Endothelial cell of umbilical vein (primary cell): ENCODE results near the gene NRP2. TPM values are rescaled to one million over a fixed set of nuclear protein-coding genes. Genes with fewer than 3 reads are reported as not detected.

ENCODE experiments used
- BruUV-seq: library from RNA; stranded (reverse); fragments of 400-500 nt; replicated peaks from 2 replicates; lab custom pipeline; 2021; lab: Mats Ljungman, UMichigan
- CTCF ChIA-PET: fragments of 300-600, 350-600 bp; sonication (Branson Sonifier 250); formaldehyde crosslinking; loops from one replicate; lab custom pipeline; 2021; ENCODE audit warnings: antibody characterized with exemption, inconsistent platforms; lab: Charles Lee
- POLR2A ChIA-PET: fragments of 300-600, 350-600 bp; sonication (Branson Sonifier 250); formaldehyde crosslinking; loops from one replicate; lab custom pipeline; 2021; ENCODE audit warnings: antibody characterized with exemption, inconsistent platforms; lab: Charles Lee
- DNase-seq: peaks from one replicate; pipeline ENCODE4 v3.0.0-alpha.2; 2011; ENCODE audit warnings: low read depth, low spot score
- FAIRE-seq: peaks from 2 replicates; lab custom pipeline; 2011; peaks lifted over from hg19 to GRCh38; lab: Jason Lieb, UNC
- H2AFZ ChIP-seq: 2 replicates; pipeline ENCODE4 v1.6.0; 2012; ENCODE audit warnings: low read depth, low read length, control low read depth, inconsistent platforms
- H3K27ac ChIP-seq: 2 replicates; pipeline ENCODE4 v1.5.1; 2011; ENCODE audit warnings: low read depth, mild to moderate bottlenecking, control low read depth, low read length, moderate library complexity; ENCODE audit not compliant: insufficient read depth
- H3K27me3 ChIP-seq, 2 experiments: 2 replicates each; pipeline versions ENCODE4 v1.6.0 to v1.6.1; 2011; ENCODE audit warnings: low read length in 2 of 2, mixed read lengths in 1 of 2; ENCODE audit not compliant: control insufficient read depth in 2 of 2, insufficient read depth in 2 of 2
- H3K36me3 ChIP-seq, 2 experiments: 2 replicates in 1 of 2; 3 replicates in 1 of 2; pipeline ENCODE4 v1.5.1; 2011; ENCODE audit warnings: low read length in 2 of 2, mild to moderate bottlenecking in 1 of 2, moderate library complexity in 1 of 2; ENCODE audit not compliant: control insufficient read depth in 2 of 2, insufficient read depth in 2 of 2; ENCODE audit errors: extremely low read depth in 1 of 2
- H3K4me1 ChIP-seq: 3 replicates; pipeline ENCODE4 v1.5.1; 2011; ENCODE audit warnings: mild to moderate bottlenecking, low read length; ENCODE audit not compliant: control insufficient read depth, insufficient read depth; ENCODE audit errors: extremely low read depth
- H3K4me2 ChIP-seq: 2 replicates; pipeline ENCODE4 v1.6.1; 2011; ENCODE audit warnings: low read length, control low read depth, mixed read lengths; ENCODE audit not compliant: insufficient read depth
- H3K4me3 ChIP-seq, 3 experiments: fragments of 200-600 bp in 1 of 3; sonication (generic), shearing (Covaris generic) in 1 of 3; replicated peaks in 1 of 3; 2 replicates each; pipeline ENCODE4 v1.5.1; 2011 to 2016; ENCODE audit warnings: control low read depth in 3 of 3, low read length in 3 of 3, mild to moderate bottlenecking in 2 of 3, inconsistent platforms in 1 of 3, low read depth in 1 of 3, moderate library complexity in 1 of 3; ENCODE audit not compliant: insufficient read depth in 1 of 3
- H3K79me2 ChIP-seq: 2 replicates; pipeline ENCODE4 v1.6.0; 2012; ENCODE audit warnings: low read length, inconsistent platforms; ENCODE audit not compliant: control insufficient read depth, insufficient read depth
- H3K9ac ChIP-seq: replicated peaks from 2 replicates; pipeline ENCODE3; 2011; ENCODE audit warnings: low read length, control low read depth; ENCODE audit not compliant: insufficient read depth; ENCODE audit errors: extremely low read depth
- H3K9me1 ChIP-seq: replicated peaks from 3 replicates; pipeline ENCODE4 v1.6.0; 2011; ENCODE audit warnings: mild to moderate bottlenecking, low read length; ENCODE audit not compliant: control insufficient read depth, insufficient read depth; ENCODE audit errors: extremely low read depth
- H3K9me3 ChIP-seq: replicated peaks from 2 replicates; pipeline ENCODE4 v1.5.1; 2012; ENCODE audit warnings: low read length, inconsistent platforms; ENCODE audit not compliant: control insufficient read depth, insufficient read depth
- H4K20me1 ChIP-seq: replicated peaks from 2 replicates; pipeline ENCODE3; 2011; ENCODE audit warnings: mild to moderate bottlenecking, low read length; ENCODE audit not compliant: control insufficient read depth, insufficient read depth; ENCODE audit errors: extremely low read depth
- EZH2 ChIP-seq: IDR thresholded peaks from 2 replicates; pipeline ENCODE4 v1.6.1; 2012; ENCODE audit warnings: borderline replicate concordance, low read depth, mild to moderate bottlenecking, moderate library complexity, low read length, inconsistent platforms; ENCODE audit not compliant: severe bottlenecking
- FOS ChIP-seq: IDR thresholded peaks from 2 replicates; pipeline ENCODE4 v1.6.1; 2011; ENCODE audit warnings: mild to moderate bottlenecking, low read length, moderate library complexity, borderline replicate concordance; ENCODE audit not compliant: insufficient read depth
- GATA2 ChIP-seq: IDR thresholded peaks from 2 replicates; pipeline ENCODE4 v1.7.0; 2011; ENCODE audit warnings: low read depth, mild to moderate bottlenecking, moderate library complexity, mixed read lengths, low read length; ENCODE audit not compliant: insufficient read length, insufficient read depth
- JUN ChIP-seq: IDR thresholded peaks from 2 replicates; pipeline ENCODE4 v1.6.1; 2011; ENCODE audit warnings: borderline replicate concordance, low read depth; ENCODE audit not compliant: insufficient read length, insufficient read depth
- MYC ChIP-seq: IDR thresholded peaks from one replicate; pipeline ENCODE4 v1.6.1; 2011; ENCODE audit warnings: mild to moderate bottlenecking, low read depth, low read length
- POLR2A ChIP-seq: IDR thresholded peaks from 2 replicates; pipeline ENCODE4 v1.6.1; 2012; ENCODE audit warnings: low read depth, mild to moderate bottlenecking, control low read depth, low read length
- POLR2AphosphoS5 ChIP-seq: IDR thresholded peaks from 2 replicates; pipeline ENCODE4 v1.6.1; 2012; ENCODE audit warnings: low read depth, mild to moderate bottlenecking, control low read depth, low read length, moderate library complexity; ENCODE audit not compliant: insufficient read depth
- dilution Hi-C: fragments of 300-500 bp; cut with MboI; formaldehyde crosslinking; loops from one replicate; pipeline ENCODE4 v1.15.0; 2019; ENCODE audit warnings: low sequenced_read_pairs; ENCODE audit not compliant: extremely low pct_ligation_motif_present
- intact Hi-C: fragments of 100-400 bp; cut with micrococcal nuclease; formaldehyde crosslinking; loops from one replicate; pipeline ENCODE4 v1.10.0; 2022
- polyA plus RNA-seq, 4 experiments: library from polyadenylated mRNA; depleted of rRNA in 3 of 4; stranded (reverse) in 3 of 4; unstranded in 1 of 4; fragments of >200 nt; gene quantifications; 2 replicates each; pipeline versions ENCODE4 v1.2.1 to v1.2.3, GENCODE V29; 2011 to 2012; ENCODE audit warnings: missing spikeins in 1 of 4
- total RNA-seq: library from RNA; stranded (reverse); gene quantifications from 2 replicates; pipeline ENCODE4 v1.2.3, GENCODE V29; 2021
- TF ChIP-seq, protein P1 (sequence below): IDR thresholded peaks from 2 replicates; pipeline ENCODE4 v1.6.1; 2011; ENCODE audit not compliant: insufficient read depth, insufficient read length
- TF ChIP-seq, protein P2 (sequence below), 2 donors: IDR thresholded peaks; 1 replicate in 1 of 2; 2 replicates in 1 of 2; pipeline ENCODE4 v1.5.1; 2011; ENCODE audit warnings: low read length in 2 of 2, mild to moderate bottlenecking in 2 of 2, moderate library complexity in 2 of 2, control low read depth in 1 of 2, inconsistent platforms in 1 of 2, low read depth in 1 of 2; ENCODE audit not compliant: insufficient read depth in 1 of 2; ENCODE audit errors: extremely low read depth in 1 of 2

NRP2 gene
- total and polyA plus RNA-seq, 2 donors (not counting 3 experiments of a cell fraction or from before 2014, with no cell fraction given), result 160 to 240 TPM

DNA sequence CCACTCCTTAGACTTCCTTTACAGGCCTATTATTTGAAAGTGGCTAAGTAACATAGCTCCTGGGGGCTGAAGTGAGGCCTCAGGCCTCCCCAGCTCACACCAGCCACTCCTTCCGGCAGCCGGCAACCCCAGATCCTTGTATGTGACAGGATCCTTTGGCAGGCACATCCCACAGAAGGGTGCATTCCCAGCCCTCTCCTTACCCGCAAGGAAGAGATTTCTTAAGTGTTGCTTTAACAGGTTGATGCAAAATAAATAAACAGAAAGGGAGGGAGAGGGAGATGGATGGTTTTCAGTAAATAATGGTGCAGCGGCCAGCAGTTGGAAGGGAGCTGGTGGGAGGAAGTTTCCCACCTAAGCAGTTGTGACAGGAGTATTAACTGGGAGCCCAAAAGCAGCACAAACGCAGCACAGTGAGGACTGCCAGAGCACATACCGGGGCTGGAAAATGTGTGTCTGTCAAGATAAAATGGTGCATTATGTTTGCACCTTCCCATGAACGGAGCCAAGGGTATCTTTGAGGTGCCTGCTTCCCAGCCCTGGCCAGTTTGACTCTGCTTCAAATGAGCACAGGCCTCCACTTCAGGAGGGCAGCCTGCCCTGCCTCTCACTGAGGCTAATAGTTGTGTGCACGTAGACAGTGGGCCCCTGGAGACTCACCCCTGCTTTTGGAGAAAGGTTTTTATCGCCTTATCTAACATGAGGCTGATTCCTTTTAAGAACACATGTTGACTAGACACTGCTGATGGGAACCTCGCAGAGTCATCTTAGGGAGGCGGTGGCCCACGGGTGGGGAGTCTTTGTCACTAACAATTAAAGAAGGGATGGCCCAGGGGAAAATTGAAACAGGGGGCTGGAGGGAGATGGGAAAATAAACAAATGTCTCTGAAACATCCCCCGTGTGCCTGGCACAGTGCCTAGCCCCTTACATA, 32.8 kb downstream of the NRP2 start:
- H3K27me3 ChIP-seq, result no peaks in the 10 kb centered on the region
- intact Hi-C loops, result no loop called here
- H3K36me3 ChIP-seq, result peaks cover 2 to 13% of the 10 kb centered on the region in 2 experiments
- no peak overlapping the region for H2AFZ ChIP-seq
- no peak overlapping the region for H3K27ac ChIP-seq
- no peaks in the 10 kb centered on the region for H3K9me3 ChIP-seq
- H3K4me2 ChIP-seq, result no peak overlapping the region
- no peak overlapping the region for H3K4me3 ChIP-seq
- DNase-seq (no peak), FAIRE-seq (no peak)
- ChIA-PET POLR2A (no interaction called here), CTCF (no interaction called here)
- no peaks in the 10 kb centered on the region for H3K9me1 ChIP-seq
- H3K4me1 ChIP-seq, result peaks cover 18% of the 10 kb centered on the region
- TF ChIP-seq POLR2AphosphoS5 (no peak), EZH2 (no peak), POLR2A (no peak), MYC (no peak), FOS (no peak), JUN (no peak), GATA2 (no peak)
- TF ChIP-seq, protein P1, sequence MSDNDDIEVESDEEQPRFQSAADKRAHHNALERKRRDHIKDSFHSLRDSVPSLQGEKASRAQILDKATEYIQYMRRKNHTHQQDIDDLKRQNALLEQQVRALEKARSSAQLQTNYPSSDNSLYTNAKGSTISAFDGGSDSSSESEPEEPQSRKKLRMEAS, result no peak
- TF ChIP-seq, protein P2, sequence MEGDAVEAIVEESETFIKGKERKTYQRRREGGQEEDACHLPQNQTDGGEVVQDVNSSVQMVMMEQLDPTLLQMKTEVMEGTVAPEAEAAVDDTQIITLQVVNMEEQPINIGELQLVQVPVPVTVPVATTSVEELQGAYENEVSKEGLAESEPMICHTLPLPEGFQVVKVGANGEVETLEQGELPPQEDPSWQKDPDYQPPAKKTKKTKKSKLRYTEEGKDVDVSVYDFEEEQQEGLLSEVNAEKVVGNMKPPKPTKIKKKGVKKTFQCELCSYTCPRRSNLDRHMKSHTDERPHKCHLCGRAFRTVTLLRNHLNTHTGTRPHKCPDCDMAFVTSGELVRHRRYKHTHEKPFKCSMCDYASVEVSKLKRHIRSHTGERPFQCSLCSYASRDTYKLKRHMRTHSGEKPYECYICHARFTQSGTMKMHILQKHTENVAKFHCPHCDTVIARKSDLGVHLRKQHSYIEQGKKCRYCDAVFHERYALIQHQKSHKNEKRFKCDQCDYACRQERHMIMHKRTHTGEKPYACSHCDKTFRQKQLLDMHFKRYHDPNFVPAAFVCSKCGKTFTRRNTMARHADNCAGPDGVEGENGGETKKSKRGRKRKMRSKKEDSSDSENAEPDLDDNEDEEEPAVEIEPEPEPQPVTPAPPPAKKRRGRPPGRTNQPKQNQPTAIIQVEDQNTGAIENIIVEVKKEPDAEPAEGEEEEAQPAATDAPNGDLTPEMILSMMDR (IDR thresholded peaks at IDR 0.05; ENCODE audit: extremely low read depth in 1 of 2, insufficient read depth in 1 of 2, low read depth in 1 of 2, low read length in 2 of 2), result no peak
- no peak overlapping the region for H3K9ac ChIP-seq
- dilution Hi-C loops, result no loop called here
- BruUV-seq, result no TSS peak
- H4K20me1 ChIP-seq, result no peaks in the 10 kb centered on the region
- H3K79me2 ChIP-seq, result peaks cover 1% of the 10 kb centered on the region
